NCI-H748 (cell line): ENCODE data around the gene SLC16A11.
"Not testable (repeated sequence)": the region's sequence is repeated elsewhere in the genome, so short reads cannot be mapped to it uniquely, and the experiment has no call there.

Source experiments
- DNase-seq: peaks from one replicate; lab custom pipeline; 2025; ENCODE audit not compliant: unreplicated experiment; lab: John Stamatoyannopoulos, UW

The SLC16A11 gene

DNA sequence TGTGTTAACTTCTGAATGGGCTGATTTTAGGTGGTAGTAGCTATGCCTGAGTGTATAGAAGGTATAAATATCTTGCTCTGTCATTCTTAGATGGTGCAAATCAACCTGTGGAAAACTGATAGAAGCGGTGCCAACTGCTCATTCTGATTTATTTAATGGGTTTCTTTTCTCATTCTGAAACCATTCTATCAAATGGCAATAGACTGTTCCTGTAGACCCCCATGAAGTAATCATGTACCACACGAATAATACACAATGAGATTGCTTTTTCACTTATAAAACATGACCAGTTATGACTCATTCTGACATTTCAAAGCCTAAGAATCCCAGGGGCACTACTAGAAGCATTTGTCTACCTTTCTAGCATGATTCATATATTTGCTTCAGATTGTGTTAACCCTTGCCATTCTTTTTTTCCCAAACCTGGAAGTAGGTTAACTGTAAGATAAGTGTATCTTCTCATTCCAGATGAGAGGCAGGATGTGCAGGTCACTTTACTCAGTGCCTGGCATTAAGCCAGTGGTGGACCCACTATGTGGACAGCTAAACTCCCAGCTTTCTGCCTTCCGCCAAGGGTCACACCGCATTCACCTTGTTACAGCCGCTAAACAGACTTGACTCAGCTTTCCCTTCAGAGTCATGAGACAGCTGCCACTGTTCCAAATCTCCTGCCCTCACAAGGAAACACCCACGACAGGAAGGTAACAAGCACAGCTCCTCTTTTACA, 16.4 kb upstream of the SLC16A11 start:
- peak; percentile 27 for DNase-seq

DNA sequence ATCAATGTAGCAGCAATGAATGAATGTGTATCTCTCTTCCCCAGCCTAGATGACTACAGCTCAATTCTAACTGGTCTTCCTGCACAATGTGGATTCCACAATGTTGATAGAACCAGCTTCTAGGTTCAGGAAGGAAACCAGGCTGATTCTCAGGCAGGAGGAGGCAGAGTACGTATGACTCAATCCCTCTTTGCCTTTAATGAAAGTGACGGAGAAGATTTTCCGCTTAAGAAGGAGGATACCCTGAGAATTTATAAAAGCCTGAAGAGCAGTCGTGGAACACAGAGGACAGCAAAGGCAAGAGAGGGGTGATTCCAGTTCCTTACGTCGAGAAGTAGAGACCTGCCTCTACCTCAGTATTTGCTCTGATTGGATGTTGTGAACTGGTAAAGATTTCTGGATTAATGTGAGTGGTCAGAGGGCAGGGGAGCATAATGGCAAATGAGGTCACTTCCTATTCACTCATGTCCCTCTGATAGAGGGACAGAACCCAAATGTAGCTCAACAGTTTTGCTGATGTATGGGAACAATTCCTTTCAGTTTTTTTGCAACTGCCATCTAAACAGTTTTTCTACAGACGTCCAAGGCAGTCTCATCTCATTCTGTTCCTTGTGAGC, 15.0 kb upstream of the SLC16A11 start:
- DNase-seq, result no peak

DNA sequence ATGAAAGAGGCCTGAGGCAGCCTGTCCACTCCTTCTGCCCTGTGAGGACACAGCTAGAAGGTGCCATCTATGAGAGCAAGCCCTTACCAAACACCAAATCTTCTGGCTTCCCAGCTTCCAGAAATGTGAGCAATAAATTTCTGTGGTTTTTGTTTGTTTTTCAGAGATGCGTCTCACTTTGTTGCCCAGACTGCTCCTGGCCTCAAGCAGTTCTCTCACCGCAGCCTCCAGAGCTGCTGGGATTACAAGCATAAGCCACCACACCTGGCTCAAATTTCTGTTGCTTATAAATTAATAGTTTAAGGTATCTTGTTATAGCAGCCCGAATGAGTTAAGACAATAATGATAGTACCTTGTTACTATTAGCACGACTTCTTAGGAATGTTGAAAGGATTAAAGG, 12.5 kb upstream of the SLC16A11 start:
- DNase-seq, result no peak

DNA sequence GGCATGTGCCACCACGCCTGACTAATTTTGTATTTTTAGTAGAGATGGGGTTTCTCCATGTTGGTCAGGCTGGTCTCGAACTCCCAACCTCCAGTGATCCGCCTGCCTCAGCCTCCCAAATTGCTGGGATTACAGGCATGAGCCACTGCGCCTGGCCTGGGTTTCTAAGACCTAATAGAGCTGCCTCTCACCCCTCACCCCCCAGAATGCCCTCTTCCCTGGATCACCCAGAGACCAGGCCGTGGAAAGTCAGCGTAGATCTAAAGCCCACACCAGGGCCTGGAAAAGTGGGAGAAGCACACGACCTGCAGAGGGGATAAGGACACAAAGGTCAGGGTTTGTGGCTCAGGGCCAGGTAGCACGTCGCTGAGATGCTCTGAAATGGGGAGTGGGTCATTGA, 6.7 kb upstream of the SLC16A11 start:
- not testable (repeated sequence) for DNase-seq

DNA sequence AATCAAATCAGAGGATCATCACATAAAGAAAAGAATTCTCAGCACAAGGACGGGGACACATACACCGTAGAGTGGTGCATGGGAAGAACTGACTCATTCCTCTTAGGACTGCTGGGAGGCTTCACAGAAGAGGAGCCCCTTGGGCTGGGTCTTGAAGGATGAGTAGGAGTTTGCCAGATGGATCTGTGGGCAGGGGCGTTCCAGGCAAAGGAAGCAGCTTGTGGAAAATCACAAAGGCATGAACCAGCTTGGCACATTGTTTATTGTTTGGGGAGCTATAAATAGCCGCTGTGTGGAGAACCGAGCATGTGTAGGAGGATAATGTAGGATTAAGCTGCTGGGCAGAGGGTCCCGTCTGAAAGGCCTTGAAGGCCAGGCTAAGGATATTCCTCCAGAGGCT, 5.1 kb upstream of the SLC16A11 start:
- no peak for DNase-seq

DNA sequence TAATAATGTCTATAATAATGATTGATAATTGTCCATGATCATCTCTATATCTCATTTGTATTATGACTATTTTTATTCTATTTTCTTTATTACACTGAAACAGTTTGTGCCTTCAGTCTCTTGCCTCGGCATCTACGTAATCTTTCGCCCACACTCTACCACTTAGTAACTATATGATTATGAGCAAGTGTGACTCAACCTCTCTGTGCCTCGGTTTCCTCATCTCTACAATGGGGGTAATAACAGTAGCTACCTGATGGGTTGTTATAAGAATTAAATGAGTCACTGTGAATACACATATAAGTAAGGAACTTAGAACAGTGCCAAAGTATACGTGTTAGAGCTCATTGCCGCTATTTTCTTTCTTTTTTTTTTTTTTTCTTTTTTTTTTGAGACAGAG, 3.7 kb upstream of the SLC16A11 start:
- DNase-seq, result no peak

DNA sequence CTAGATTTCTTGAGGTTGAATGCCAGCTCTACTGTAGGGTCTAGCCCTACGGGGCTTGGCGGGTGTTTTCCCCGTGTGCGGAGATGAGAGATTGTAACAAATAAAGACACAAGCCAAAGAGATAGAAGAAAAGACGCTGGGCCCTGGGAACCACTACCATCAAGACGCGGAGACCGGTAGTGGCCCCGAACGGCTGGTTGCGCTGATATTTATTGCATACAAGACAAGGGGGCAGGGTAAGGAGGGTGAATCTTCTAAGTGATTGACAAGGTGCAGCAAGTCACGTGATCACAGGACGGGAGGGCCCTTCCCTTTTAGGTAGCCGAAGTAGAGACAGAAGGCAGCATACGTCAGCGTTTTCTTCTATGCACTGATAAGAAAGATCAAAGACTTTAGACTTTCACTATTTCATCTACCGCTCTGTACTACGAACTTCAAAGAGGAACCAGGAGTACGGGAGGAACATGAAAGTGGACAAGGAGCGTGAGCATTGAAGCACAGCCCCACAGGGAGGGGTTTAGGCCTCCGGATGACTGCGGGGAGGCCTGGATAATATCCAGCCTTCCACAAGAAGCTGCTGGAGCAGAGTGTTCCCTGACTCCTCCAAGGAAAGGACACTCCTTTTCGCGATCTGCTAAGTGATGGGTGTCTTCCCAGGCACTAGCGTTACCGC, 3.0 kb upstream of the SLC16A11 start:
- DNase-seq, result not testable (repeated sequence)

DNA sequence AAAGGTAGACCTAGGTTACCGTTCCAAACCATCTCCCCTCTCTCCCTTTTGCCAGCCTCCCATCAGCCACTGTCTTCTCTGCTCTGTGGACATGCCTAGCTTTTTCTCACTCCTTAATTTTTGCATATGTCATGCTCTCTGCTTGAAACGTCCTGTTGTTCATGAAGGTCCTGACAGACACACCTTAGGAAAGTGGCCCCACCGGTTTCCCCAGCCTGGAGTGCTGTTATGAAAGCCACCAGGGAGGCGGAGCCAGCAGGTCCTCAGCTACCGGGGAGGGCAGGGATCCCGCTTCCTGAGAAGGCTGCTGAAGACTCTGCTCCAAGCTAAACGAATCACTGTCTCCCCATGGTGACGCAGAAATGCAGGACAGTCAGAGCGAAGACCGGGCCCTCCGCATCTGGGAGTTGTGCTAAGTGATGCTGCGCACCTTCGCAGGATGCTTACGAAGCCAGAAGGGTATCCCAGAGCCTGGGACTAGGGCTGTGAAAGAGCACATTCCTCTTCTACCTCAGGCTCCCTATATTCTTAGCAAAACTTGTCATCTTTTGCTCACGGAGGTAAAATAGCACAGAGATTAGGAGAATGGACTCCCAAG, 2.3 kb upstream of the SLC16A11 start:
- peak; percentile 91 for DNase-seq

DNA sequence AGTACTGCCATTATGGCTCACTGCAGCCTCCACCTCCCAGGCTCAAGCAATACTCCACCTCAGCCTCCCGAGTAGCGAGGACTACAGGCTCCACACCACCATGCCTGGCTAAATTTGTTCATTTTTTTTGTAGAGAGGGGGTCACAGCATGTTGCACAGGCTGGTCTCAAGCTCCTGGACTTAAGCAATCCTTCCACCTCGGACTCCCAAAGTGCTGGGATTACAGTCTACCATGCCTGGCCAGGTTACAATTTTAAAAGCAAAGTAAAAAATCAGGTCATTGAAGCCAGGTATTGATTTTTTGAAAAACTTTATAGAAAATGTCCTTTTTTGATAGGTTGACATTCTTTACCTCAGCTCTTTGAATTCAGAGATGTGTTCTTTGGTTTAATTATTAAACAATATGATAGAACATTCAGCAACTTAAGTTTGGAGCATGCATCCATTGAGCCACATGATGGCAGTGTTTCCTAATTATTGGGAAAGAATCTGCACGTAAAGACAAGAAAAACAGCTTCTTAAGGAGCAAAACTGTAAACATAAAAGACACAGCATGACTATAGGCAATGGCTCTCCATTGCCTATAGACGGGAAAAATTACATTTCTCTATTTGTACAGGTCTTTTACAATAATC, 1.7 kb upstream of the SLC16A11 start:
- peak; percentile 77 for DNase-seq

DNA sequence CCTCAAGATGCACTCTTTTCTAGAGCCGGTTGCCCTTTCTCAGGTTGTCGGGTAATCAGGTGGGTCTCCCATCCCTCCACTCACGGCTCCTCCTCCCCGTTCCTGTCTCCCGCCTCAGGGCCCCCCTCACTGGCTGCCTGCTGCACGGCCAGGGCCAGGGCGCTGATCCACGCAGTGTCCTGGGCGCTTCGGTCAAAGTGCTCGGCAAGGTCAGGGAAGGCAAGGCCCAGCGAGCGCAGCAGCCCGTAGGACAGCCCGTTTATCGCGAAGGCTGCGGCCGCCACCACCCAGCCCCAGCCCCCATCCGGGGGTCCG, 753 bp downstream of the SLC16A11 start:
- peak; percentile 50 for DNase-seq

DNA sequence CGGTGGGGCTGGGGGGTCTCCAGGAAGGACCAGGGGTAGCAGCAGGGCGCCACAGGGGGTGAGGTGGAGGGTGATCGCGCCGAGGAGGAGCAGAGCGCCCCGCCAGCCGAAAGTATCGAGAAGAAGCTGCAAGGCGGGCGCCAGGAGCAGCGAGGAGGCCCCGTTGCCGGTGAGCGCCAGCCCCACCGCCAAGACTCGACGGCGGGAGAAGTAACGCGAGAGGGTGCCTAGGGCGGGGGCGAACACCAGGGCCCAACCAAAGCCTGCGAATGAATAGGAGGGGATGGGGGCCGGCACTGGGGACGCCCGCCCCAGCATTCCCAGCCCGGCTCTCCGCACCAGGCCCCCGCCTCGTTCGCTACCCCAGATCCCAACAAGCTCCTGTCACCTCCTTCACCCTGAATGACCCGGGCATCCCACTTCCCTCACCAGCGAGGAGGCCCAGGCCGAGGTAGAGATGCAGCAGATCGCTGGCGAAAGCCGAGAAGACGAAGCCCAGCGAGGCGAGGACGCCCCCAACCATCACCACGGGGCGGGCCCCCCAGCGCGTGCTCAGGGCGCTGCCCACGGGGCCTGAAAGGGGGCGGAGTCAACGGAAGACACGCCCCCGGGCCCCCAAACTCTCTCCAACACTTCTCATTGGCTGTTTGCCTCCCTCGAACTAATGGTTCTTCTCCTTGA, 1.3 kb downstream of the SLC16A11 start:
- DNase-seq, result no peak

DNA sequence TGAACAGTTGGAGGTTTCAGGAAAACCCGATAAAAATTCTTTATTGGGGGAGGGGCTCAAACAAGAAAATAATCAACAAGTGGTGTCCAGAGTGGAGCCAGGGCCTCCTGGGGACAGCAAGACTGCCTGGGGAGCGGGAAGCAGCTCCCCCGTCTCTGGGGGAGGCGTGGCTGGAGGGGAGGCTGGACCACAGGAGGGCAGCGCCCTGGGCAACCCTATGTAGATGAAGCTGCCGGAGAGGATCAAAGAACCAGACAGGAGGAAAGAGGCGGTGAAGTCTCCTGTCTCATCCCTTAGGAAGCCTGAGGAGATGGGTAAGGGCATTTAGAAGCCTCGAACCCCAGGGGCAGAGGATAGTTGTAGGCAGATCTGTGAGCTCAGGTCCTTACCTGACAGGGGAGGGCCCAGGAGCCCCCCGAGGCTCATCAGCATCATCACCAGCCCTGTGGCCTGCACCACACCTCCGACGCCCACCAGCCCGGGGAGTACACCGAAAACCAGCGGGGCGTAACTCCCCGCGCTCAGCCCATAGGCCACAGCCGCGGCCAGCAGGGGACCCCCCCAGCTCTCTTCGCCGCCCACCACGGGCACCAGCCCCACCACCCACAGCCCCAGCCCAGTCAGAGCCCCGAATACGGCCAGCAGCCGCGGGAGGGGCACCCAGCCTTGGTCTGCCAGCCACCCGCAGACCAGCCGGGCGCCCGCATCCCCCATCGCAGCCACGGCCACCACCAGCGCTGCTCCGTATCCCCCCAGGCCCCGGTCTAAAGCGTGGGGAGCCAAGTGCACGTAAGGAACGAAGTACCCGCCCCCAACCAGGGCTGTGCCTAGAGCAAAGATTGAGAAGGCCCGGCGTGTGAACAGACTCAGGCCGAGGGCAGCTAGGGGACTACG, 2.0 kb downstream of the SLC16A11 start:
- DNase-seq, result no peak

DNA sequence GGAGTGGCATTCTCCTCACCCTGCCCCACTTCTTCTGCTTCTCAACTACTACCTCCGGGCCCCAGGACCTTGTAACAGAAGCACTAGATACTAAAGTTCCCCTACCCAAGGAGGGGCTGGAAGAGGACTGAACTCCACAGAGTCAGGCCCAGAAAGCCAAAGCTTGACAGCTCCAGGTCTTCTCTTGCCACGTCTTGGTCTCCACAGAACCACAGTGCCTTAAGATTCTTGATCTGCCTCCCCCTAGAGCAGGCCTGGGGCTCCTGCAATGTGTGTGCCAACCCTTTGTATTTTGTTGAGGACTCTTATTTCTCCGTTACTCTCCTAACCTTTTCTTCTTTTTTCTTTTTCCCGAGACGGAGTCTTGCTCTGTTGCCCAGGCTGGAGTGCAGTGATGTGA, 4.1 kb downstream of the SLC16A11 start:
- no peak for DNase-seq

DNA sequence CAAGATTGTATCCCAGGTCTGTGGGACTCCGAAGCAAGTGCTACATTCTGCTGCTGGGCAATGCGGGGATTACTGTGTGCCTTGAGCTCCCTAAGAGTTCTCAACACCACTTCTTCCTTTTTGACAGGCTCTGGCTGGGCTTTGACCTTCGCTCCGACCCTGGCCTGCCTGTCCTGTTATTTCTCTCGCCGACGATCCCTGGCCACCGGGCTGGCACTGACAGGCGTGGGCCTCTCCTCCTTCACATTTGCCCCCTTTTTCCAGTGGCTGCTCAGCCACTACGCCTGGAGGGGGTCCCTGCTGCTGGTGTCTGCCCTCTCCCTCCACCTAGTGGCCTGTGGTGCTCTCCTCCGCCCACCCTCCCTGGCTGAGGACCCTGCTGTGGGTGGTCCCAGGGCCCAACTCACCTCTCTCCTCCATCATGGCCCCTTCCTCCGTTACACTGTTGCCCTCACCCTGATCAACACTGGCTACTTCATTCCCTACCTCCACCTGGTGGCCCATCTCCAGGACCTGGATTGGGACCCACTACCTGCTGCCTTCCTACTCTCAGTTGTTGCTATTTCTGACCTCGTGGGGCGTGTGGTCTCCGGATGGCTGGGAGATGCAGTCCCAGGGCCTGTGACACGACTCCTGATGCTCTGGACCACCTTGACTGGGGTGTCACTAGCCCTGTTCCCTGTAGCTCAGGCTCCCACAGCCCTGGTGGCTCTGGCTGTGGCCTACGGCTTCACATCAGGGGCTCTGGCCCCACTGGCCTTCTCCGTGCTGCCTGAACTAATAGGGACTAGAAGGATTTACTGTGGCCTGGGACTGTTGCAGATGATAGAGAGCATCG, 5.6 kb downstream of the SLC16A11 start:
- no peak for DNase-seq

DNA sequence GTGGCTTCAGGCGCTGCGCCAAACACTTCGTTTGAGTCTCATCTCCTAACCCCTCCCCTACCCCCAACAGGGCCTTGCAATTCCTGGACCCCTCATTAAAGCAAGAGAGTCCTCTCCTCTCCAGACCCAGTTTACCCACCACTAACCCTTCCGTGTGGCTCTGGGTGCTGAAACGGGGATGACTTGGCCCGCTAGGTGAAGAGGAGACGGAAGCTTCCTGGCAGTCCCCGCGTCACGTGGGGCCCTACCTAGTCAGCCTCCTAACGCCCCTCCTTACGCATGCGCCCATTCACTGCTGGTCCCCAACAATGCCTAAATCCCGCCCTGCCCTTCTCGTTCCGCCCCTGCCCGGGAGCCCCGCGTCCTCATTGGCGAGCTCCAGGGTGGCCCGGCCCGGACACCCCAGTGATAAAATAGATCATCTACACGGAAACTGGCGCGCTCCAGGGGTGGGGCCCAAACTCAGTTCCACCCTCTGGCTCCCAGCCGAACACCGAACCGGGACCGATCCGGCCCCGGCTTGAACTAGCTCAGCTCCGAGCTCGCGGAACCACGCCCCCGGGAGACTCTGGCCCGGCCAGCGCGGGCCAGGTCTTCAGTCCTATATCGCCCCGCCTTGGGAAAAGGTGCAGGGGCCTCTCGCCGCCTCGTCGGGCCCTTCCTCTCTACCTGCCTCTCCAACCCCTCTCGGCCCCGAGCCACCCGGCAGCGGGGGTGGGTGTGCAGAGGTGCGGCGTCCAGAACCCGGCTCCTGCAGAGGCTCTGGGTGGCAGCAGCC, 8.1 kb downstream of the SLC16A11 start, which contains the start of gene SLC16A13:
Gene SLC16A13 (plus strand): TSS at position 425 of the 778 bp plus-strand sequence. CDS start 368 bp downstream, outside the sequence.
- peak; percentile 98 for DNase-seq

DNA sequence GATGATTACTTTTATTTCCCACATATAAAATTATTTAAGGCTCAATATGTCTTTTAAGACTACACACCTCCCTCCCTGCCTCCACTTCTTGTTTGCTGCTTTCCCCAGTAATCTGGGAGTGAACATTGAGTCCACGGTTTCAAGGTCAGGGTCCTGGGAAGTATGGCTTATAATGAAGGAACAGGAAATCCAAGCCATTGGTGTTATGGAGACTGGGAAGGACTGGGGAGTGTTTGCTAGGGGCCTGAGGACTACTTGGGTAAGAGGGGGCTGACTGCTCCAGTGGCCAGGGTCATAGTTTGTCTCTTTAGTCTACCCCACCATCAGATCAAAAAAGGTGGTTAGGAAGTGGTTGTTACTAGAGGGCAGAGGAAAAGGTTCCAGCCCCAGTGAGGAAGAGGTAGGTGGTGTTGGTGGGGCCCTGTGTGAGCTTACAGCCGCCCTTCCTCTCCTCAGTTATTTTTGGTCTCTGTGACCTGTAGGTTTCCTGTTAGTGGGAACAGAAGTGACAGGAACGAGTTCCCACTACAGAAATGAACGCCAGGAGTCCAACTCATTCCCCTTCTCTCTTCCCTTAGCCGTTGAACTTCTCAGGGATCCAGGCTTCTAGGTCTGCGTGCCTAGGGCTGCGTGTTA, 8.8 kb downstream of the SLC16A11 start:
- DNase-seq, result no peak

DNA sequence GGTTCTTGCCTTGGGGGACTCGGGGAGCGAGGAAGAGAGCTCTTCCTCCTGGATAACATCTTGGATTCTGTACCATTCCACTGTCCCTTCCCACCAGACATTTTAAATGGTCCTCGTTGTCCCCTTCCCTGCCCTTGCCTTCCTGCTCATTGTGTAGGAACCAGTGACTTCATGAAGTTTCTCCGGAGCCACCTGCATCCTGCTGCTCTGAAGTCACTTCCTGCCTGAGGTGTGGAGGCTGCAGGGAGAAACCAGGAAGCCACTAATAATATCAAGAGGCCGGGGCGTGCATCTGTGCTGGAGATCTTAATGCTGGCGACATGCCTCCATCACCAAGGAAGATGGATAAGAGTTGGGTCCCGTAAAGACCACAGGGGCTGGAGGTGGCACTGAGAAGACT, 14.2 kb downstream of the SLC16A11 start:
- DNase-seq, result no peak

DNA sequence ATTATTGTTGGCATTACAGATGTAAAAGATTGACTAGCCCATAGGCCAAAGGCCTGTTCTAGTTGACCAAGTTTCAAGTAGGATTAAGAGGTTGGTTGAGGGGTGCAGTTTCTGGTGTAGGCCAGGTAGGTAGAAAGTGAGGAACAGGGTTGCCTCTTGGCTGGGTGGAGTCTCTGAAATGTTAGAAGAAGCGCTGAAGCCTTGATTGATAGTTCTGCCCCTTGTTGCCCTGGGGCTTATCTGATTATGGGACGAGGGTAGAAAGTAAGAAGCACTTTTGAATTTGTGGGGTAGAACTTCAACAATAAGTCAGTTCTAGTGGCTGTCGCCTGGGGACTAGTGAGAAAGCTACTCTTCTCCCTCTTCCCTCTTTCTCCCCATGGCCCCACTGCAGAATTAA, 14.8 kb downstream of the SLC16A11 start:
- no peak for DNase-seq
